ENCODE data around the gene CPPED1. TPM values are rescaled to one million over a fixed set of nuclear protein-coding genes. Genes with fewer than 3 reads are reported as not detected.

Gene CPPED1
- total RNA-seq, 1 experiment from 2014 or later: 8.1 TPM

GRCh38 chr16:12699161-12699560 is 104.5 kb downstream of the CPPED1 start:
- no peak overlapping the region for H2AFZ ChIP-seq (ENCODE audit: low read depth, low read length, poor library complexity, severe bottlenecking)
- no TSS peak for BruUV-seq (replicated peaks)
- H3K79me2 ChIP-seq (ENCODE audit: insufficient read depth, low read length): no peaks in the 10 kb centered on the region
- no peaks in the 10 kb centered on the region for H3K27me3 ChIP-seq (ENCODE audit: insufficient read depth, low read length)
- ChIA-PET CTCF (no interaction called here), RAD21 (ENCODE audit: low non-redundant PET in 1 of 2, low total read pairs in 2 of 2, uncharacterized antibody in 2 of 2, unreplicated experiment in 2 of 2) (no interaction called here), POLR2A (no interaction called here)
- DNase-seq (ENCODE audit: low read depth, low spot score): no peak
- no peaks in the 10 kb centered on the region for H4K20me1 ChIP-seq (ENCODE audit: insufficient read depth)
- no peaks in the 10 kb centered on the region for H3K4me1 ChIP-seq (ENCODE audit: control insufficient read depth in 1 of 2, insufficient read depth in 2 of 2, low read length in 2 of 2)
- no peak overlapping the region for H3K4me2 ChIP-seq (ENCODE audit: low read length)
- no peak for ATAC-seq
- TF ChIP-seq EZH2 (IDR thresholded peaks at IDR 0.05) (no peak), YY1 (IDR thresholded peaks at IDR 0.05; ENCODE audit: extremely low read depth, insufficient replicate concordance, low read depth, low read length) (no peak), REST (IDR thresholded peaks at IDR 0.05; ENCODE audit: low read depth) (no peak), SP1 (IDR thresholded peaks at IDR 0.05; ENCODE audit: low read depth) (no peak), RAD21 (IDR thresholded peaks at IDR 0.05; ENCODE audit: low read depth) (no peak), ZNF274 (IDR thresholded peaks at IDR 0.05; ENCODE audit: low read depth, low read length) (no peak), SIN3A (IDR thresholded peaks at IDR 0.05; ENCODE audit: low read depth) (no peak), CEBPB (IDR thresholded peaks at IDR 0.05; ENCODE audit: low read depth) (no peak), ZFX (IDR thresholded peaks at IDR 0.05) (no peak), CBX3 (IDR thresholded peaks at IDR 0.05; ENCODE audit: low read depth) (no peak), ELF1 (IDR thresholded peaks at IDR 0.05; ENCODE audit: borderline replicate concordance, low read depth) (no peak), MAX (IDR thresholded peaks at IDR 0.05) (no peak)
- no peak overlapping the region for H3K4me3 ChIP-seq (replicated peaks in 1 of 2; ENCODE audit: low read depth in 1 of 2, low read length in 2 of 2)
- H3K9ac ChIP-seq (ENCODE audit: low read length): no peak overlapping the region
- intact Hi-C loops (cut with micrococcal nuclease): no loop called here
- no peaks in the 10 kb centered on the region for H3K9me3 ChIP-seq (ENCODE audit: control insufficient read depth in 1 of 2, insufficient read depth in 1 of 2, low read depth in 1 of 2, low read length in 2 of 2)
- H3K27ac ChIP-seq (ENCODE audit: low read depth, low read length): no peak overlapping the region
- no peaks in the 10 kb centered on the region for H3K9me2 ChIP-seq (ENCODE audit: insufficient read depth)
- H3K36me3 ChIP-seq (ENCODE audit: control insufficient read depth in 1 of 2, insufficient read depth in 2 of 2, low read length in 2 of 2): no peaks in the 10 kb centered on the region
